ENCODE data around the gene RIMBP2.

DNA sequence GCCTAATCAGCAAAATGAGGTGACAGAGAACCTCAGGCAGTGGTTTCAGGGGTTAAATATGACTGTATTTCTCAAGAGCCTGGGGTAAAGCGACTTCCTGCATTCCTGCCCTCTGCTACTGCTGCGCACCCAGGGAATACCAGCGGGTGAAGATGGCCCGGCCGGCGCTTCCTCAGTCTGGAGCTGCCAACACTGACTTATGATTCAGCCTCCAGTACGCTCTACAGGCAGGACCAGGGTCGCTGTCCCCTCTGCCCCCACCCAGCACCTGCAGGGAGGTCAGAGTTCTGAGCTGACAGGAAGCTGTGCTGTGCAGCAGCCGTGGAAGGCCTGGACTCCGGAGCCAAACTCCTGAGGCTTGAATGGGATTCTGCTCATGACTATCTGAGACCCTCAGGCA, 250.5 kb downstream of the RIMBP2 start:
- TF ChIP-seq, protein P1, sequence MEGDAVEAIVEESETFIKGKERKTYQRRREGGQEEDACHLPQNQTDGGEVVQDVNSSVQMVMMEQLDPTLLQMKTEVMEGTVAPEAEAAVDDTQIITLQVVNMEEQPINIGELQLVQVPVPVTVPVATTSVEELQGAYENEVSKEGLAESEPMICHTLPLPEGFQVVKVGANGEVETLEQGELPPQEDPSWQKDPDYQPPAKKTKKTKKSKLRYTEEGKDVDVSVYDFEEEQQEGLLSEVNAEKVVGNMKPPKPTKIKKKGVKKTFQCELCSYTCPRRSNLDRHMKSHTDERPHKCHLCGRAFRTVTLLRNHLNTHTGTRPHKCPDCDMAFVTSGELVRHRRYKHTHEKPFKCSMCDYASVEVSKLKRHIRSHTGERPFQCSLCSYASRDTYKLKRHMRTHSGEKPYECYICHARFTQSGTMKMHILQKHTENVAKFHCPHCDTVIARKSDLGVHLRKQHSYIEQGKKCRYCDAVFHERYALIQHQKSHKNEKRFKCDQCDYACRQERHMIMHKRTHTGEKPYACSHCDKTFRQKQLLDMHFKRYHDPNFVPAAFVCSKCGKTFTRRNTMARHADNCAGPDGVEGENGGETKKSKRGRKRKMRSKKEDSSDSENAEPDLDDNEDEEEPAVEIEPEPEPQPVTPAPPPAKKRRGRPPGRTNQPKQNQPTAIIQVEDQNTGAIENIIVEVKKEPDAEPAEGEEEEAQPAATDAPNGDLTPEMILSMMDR (IDR thresholded peaks at IDR 0.05), result no peak
- no peak for TF ChIP-seq POLR2A (IDR thresholded peaks at IDR 0.05)
